Keratinocyte (primary cell): ENCODE results near the gene KREMEN1. TPM values are rescaled to one million over a fixed set of nuclear protein-coding genes. Genes with fewer than 3 reads are reported as not detected.

ENCODE experiments used
- DNase-seq: peaks from one replicate; pipeline ENCODE4 v3.0.0-alpha.2; 2011; ENCODE audit warnings: low read depth, missing footprints, low spot score
- FAIRE-seq: peaks from 2 replicates; lab custom pipeline; 2011; peaks lifted over from hg19 to GRCh38; lab: Jason Lieb, UNC
- H2AFZ ChIP-seq: 2 replicates; pipeline ENCODE4 v1.6.0; 2012; ENCODE audit warnings: low read length, control low read depth, inconsistent platforms; ENCODE audit not compliant: control insufficient read depth
- H3K27ac ChIP-seq: 2 replicates; pipeline ENCODE4 v1.5.1; 2011; ENCODE audit warnings: low read length; ENCODE audit not compliant: control insufficient read depth, insufficient read depth
- H3K27me3 ChIP-seq: 3 replicates; pipeline ENCODE4 v1.6.0; 2011; ENCODE audit warnings: low read length; ENCODE audit not compliant: control insufficient read depth, insufficient read depth; ENCODE audit errors: extremely low read depth
- H3K36me3 ChIP-seq, 2 experiments: 2 replicates in 1 of 2; 3 replicates in 1 of 2; pipeline ENCODE4 v1.5.1; 2011; ENCODE audit warnings: low read length in 2 of 2, mild to moderate bottlenecking in 1 of 2; ENCODE audit not compliant: control insufficient read depth in 2 of 2, insufficient read depth in 2 of 2; ENCODE audit errors: extremely low read depth in 1 of 2
- H3K4me1 ChIP-seq: 3 replicates; pipeline ENCODE4 v1.5.1; 2011; ENCODE audit warnings: low read length; ENCODE audit not compliant: control insufficient read depth, insufficient read depth; ENCODE audit errors: extremely low read depth
- H3K4me2 ChIP-seq: 3 replicates; pipeline ENCODE4 v1.6.0; 2011; ENCODE audit warnings: low read depth, low read length; ENCODE audit not compliant: control insufficient read depth, insufficient read depth; ENCODE audit errors: extremely low read depth
- H3K4me3 ChIP-seq, 3 experiments: fragments of 200-600 bp in 1 of 3; sonication (generic) in 1 of 3; 2 replicates in 2 of 3; 3 replicates in 1 of 3; pipeline ENCODE4 v1.5.1; 2011 to 2016; ENCODE audit warnings: low read length in 3 of 3, mild to moderate bottlenecking in 3 of 3, control low read depth in 2 of 3, inconsistent platforms in 1 of 3, low read depth in 1 of 3, mixed read lengths in 1 of 3, mixed run types in 1 of 3, moderate library complexity in 1 of 3; ENCODE audit not compliant: control insufficient read depth in 2 of 3, insufficient read depth in 2 of 3; ENCODE audit errors: extremely low read depth in 1 of 3
- H3K79me2 ChIP-seq: 2 replicates; pipeline ENCODE4 v1.6.0; 2012; ENCODE audit warnings: low read length; ENCODE audit not compliant: control insufficient read depth, insufficient read depth
- H3K9ac ChIP-seq: 3 replicates; pipeline ENCODE4 v1.6.0; 2011; ENCODE audit warnings: low read length; ENCODE audit not compliant: control insufficient read depth, insufficient read depth; ENCODE audit errors: extremely low read depth
- H3K9me1 ChIP-seq: 3 replicates; pipeline ENCODE4 v1.6.0; 2011; ENCODE audit warnings: low read length; ENCODE audit not compliant: control insufficient read depth, insufficient read depth; ENCODE audit errors: extremely low read depth
- H3K9me3 ChIP-seq: 2 replicates; pipeline ENCODE4 v1.5.1; 2012; ENCODE audit warnings: low read depth, low read length; ENCODE audit not compliant: control insufficient read depth
- H4K20me1 ChIP-seq: 3 replicates; pipeline ENCODE4 v1.6.0; 2011; ENCODE audit warnings: low read length; ENCODE audit not compliant: control insufficient read depth, insufficient read depth; ENCODE audit errors: extremely low read depth
- EZH2 ChIP-seq: IDR thresholded peaks from one replicate; pipeline ENCODE4 v1.6.1; 2012; ENCODE audit warnings: inconsistent platforms, mild to moderate bottlenecking, low read length, moderate library complexity
- dilution Hi-C: fragments of 300-500 bp; cut with MboI; formaldehyde crosslinking; loops from one replicate; pipeline ENCODE4 v1.7.0; 2020; ENCODE audit warnings: low sequenced_read_pairs; ENCODE audit not compliant: extremely low pct_ligation_motif_present
- polyA plus RNA-seq, 5 experiments: library from polyadenylated mRNA; depleted of rRNA in 3 of 5; stranded (reverse) in 3 of 5; stranded (forward) in 1 of 5; unstranded in 1 of 5; fragments of >200 nt; gene quantifications; 1 replicate in 1 of 5; 2 replicates in 3 of 5; 3 replicates in 1 of 5; pipeline versions ENCODE4 v1.2.1 to v1.2.3, GENCODE V29; 2011 to 2012; ENCODE audit warnings: missing spikeins in 2 of 5, low read depth in 1 of 5, low replicate concordance in 1 of 5
- TF ChIP-seq, protein P1 (sequence below), 3 experiments: IDR thresholded peaks in 1 of 3; conservative IDR thresholded peaks in 1 of 3; optimal IDR thresholded peaks in 1 of 3; 2 replicates in 2 of 3; 3 replicates in 1 of 3; pipeline versions ENCODE3 to v1.5.1; 2011; ENCODE audit warnings: low read length in 3 of 3, mild to moderate bottlenecking in 3 of 3, moderate library complexity in 2 of 3, control low read depth in 1 of 3, inconsistent platforms in 1 of 3; ENCODE audit not compliant: insufficient read depth in 2 of 3; ENCODE audit errors: extremely low read depth in 1 of 3

KREMEN1 gene
- polyA plus RNA-seq, 1 donor (not counting 4 experiments of a cell fraction or from before 2014, with no cell fraction given): 6.8 TPM

DNA sequence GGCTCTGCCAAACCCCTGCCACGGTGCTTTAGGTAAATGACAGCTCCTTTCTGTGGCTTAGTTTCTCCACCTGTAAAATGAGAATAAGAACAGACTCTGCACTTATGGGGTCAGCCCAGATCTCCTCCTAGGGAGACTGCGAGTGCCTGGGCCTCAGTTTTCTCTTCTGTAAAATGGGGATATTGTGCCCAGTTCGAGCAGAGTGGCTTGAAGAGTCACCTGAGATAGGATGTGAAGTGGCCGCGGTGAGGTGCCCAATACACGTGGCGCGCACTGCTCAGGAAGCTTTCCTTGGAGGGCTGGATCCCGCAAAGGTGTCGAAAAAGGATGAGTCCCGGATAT is 132.4 kb downstream of the KREMEN1 start:
- Histone ChIP-seq H3K27ac (no peak overlapping the region), H3K9me3 (no peaks in the 10 kb centered on the region), H3K4me3 (no peak overlapping the region), H3K9me1 (no peaks in the 10 kb centered on the region), H3K27me3 (peaks cover 58% of the 10 kb centered on the region), H3K4me2 (peak overlapping the region; percentile 32), H3K79me2 (no peaks in the 10 kb centered on the region), H3K9ac (no peak overlapping the region), H4K20me1 (no peaks in the 10 kb centered on the region), H2AFZ (no peak overlapping the region), H3K4me1 (no peaks in the 10 kb centered on the region), H3K36me3 (no peaks in the 10 kb centered on the region)
- TF ChIP-seq, protein P1, sequence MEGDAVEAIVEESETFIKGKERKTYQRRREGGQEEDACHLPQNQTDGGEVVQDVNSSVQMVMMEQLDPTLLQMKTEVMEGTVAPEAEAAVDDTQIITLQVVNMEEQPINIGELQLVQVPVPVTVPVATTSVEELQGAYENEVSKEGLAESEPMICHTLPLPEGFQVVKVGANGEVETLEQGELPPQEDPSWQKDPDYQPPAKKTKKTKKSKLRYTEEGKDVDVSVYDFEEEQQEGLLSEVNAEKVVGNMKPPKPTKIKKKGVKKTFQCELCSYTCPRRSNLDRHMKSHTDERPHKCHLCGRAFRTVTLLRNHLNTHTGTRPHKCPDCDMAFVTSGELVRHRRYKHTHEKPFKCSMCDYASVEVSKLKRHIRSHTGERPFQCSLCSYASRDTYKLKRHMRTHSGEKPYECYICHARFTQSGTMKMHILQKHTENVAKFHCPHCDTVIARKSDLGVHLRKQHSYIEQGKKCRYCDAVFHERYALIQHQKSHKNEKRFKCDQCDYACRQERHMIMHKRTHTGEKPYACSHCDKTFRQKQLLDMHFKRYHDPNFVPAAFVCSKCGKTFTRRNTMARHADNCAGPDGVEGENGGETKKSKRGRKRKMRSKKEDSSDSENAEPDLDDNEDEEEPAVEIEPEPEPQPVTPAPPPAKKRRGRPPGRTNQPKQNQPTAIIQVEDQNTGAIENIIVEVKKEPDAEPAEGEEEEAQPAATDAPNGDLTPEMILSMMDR (optimal IDR thresholded peaks at IDR 0.05 in 1 of 3, IDR thresholded peaks at IDR 0.05 in 1 of 3, conservative IDR thresholded peaks at IDR 0.05 in 1 of 3; ENCODE audit: extremely low read depth in 1 of 3, insufficient read depth in 2 of 3, low read length in 3 of 3): no peak
- TF ChIP-seq EZH2: no peak
- DNase-seq: no peak
- no peak for FAIRE-seq
- dilution Hi-C loops: no loop called here

DNA sequence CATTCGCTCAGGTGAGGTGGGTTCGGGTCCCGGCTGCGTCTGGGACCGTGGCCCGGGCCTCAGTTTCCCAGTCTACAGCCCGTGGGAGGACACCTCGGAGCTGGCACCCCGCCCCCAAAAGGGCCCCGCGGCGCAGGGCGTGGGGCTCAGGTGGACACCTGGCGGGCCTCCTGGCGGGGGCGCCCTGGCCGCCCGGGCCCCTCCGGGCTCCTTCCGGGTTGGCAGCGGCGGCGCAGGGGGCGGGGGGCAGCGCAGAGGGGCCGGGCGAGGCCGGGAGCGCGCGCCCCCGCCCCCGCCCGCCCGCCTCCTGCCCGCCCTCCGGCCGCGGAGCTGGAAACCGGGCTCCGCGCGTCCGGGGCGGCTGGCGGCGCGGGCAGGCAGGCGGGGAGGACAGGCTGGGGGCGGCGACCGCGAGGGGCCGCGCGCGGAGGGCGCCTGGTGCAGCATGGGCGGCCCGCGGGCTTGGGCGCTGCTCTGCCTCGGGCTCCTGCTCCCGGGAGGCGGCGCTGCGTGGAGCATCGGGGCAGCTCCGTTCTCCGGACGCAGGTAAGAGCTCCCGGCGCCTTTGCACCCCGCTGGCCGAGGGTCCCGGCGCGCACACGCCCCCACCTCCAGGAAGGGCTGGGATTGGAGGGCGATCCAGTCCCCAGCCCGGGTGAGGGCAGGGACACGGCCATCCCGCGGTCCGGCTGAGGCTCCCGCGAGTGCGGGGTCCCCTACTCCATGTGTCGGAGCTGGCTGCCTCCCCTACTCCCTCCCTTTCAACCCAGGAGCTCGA is 132.9 kb downstream of the KREMEN1 start, which contains the start of gene EMID1:
Gene EMID1 (plus strand): TSS at position 303 of the 778 bp plus-strand sequence. CDS start 143 bp downstream, at position 446.
- Histone ChIP-seq H3K27ac (no peak within 1 kb of the TSS), H2AFZ (no peak within 1 kb of the TSS), H3K9me1 (no peaks in the 10 kb centered on the region), H3K36me3 (no peaks in the 10 kb centered on the region), H3K79me2 (no peaks in the 10 kb centered on the region), H3K4me3 (peak within 1 kb of the TSS in 1 of 3 experiments; percentile 13), H3K27me3 (peaks cover 57% of the 10 kb centered on the region), H3K4me2 (peak within 1 kb of the TSS; percentile 56), H3K4me1 (no peaks in the 10 kb centered on the region), H4K20me1 (no peaks in the 10 kb centered on the region), H3K9ac (no peak within 1 kb of the TSS), H3K9me3 (no peaks in the 10 kb centered on the region)
- TF ChIP-seq EZH2: no peak
- TF ChIP-seq, protein P1 (optimal IDR thresholded peaks at IDR 0.05 in 1 of 3, IDR thresholded peaks at IDR 0.05 in 1 of 3, conservative IDR thresholded peaks at IDR 0.05 in 1 of 3; ENCODE audit: extremely low read depth in 1 of 3, insufficient read depth in 2 of 3, low read length in 3 of 3): peak in 1 of 3 experiments; percentile 48
- FAIRE-seq (no peak), DNase-seq (no peak)
- dilution Hi-C loops: no loop called here
